NOMO-1 treated with DMSO at 0.1 percent for 48 hours (cell line): ENCODE results near the gene LMF2.
A peak's percentile ranks its signal among the peaks of the same experiment; 100 is the strongest.

Source experiments
- DNase-seq: peaks from one replicate; lab custom pipeline; 2025; ENCODE audit not compliant: unreplicated experiment; lab: John Stamatoyannopoulos, UW

Gene LMF2

GRCh38 chr22:50536226-50536625 lies 28.7 kb upstream of the LMF2 start:
- no peak for DNase-seq

GRCh38 chr22:50535113-50535512 lies 27.6 kb upstream of the LMF2 start:
- no peak for DNase-seq

- peak; percentile 65 for DNase-seq
Observed at GRCh38 chr22:50533856-50534711, 26.6 kb upstream of the LMF2 start.

GRCh38 chr22:50532824-50533796 lies 25.6 kb upstream of the LMF2 start:
- DNase-seq = no peak

- DNase-seq = no peak
Observed at GRCh38 chr22:50531962-50532674, 24.6 kb upstream of the LMF2 start.

GRCh38 chr22:50531546-50531961 lies 24.1 kb upstream of the LMF2 start:
- DNase-seq = peak; percentile 73

GRCh38 chr22:50530877-50531545 lies 23.5 kb upstream of the LMF2 start:
- peak; percentile 90 for DNase-seq

GRCh38 chr22:50530580-50530876 lies 23.0 kb upstream of the LMF2 start:
- DNase-seq = peak; percentile 55

- DNase-seq = peak; percentile 87
Observed at GRCh38 chr22:50529897-50530579, 22.5 kb upstream of the LMF2 start, which contains the start of gene TYMP. TYMP (minus strand) TSS chr22:50530012; CDS start chr22:50529709, 303 bp downstream.

- peak; percentile 47 for DNase-seq
Observed at GRCh38 chr22:50529416-50529896, 22.0 kb upstream of the LMF2 start.

- DNase-seq = no peak
Observed at GRCh38 chr22:50528682-50529415, 21.3 kb upstream of the LMF2 start.

- no peak for DNase-seq
Observed at GRCh38 chr22:50527921-50528681, 20.6 kb upstream of the LMF2 start.

- DNase-seq = peak; percentile 86
Observed at GRCh38 chr22:50526834-50527801, 19.6 kb upstream of the LMF2 start.

- peak; percentile 74 for DNase-seq
Observed at GRCh38 chr22:50526108-50526833, 18.8 kb upstream of the LMF2 start.

GRCh38 chr22:50525858-50526107 lies 18.3 kb upstream of the LMF2 start:
- DNase-seq = no peak

- DNase-seq = peak; percentile 94
Observed at GRCh38 chr22:50525104-50525857, 17.8 kb upstream of the LMF2 start, which contains the start of gene SCO2. SCO2 (minus strand) TSS chr22:50525598; CDS start chr22:50524411, 1,187 bp downstream.
